CD8-positive, alpha-beta memory T cell (primary cell): Measurements from ENCODE around the gene TNFSF9. TPM values are rescaled to one million over a fixed set of nuclear protein-coding genes. Genes with fewer than 3 reads are reported as not detected.

Source experiments
- CTCF ChIA-PET: fragments of 350-600 bp; sonication (Branson Sonifier 250); formaldehyde crosslinking; loops from one replicate; lab custom pipeline; 2021; ENCODE audit warnings: antibody characterized with exemption; lab: Charles Lee
- POLR2A ChIA-PET: fragments of 350-600 bp; sonication (Branson Sonifier 250); formaldehyde crosslinking; loops from one replicate; lab custom pipeline; 2021; ENCODE audit warnings: antibody characterized with exemption; lab: Charles Lee
- DNase-seq, 5 donors: peaks; one replicate each; pipeline versions ENCODE4 v3.0.0 to v3.0.0-alpha.2; 2020 to 2022; ENCODE audit warnings: mixed read lengths in 1 of 5
- H3K27ac ChIP-seq: one replicate; pipeline ENCODE4 v1.7.0; 2013; ENCODE audit warnings: low read depth, mild to moderate bottlenecking, low read length, moderate library complexity
- H3K27me3 ChIP-seq: 2 replicates; pipeline ENCODE4 v1.7.0; 2013; ENCODE audit warnings: low read length, mild to moderate bottlenecking; ENCODE audit not compliant: insufficient read depth, poor library complexity, severe bottlenecking
- H3K36me3 ChIP-seq: 2 replicates; pipeline ENCODE4 v1.7.0; 2013; ENCODE audit warnings: mild to moderate bottlenecking, low read length, moderate library complexity; ENCODE audit not compliant: insufficient read depth
- H3K4me1 ChIP-seq: 2 replicates; pipeline ENCODE4 v1.7.0; 2013; ENCODE audit warnings: mild to moderate bottlenecking, low read length, moderate library complexity; ENCODE audit not compliant: insufficient read depth
- H3K4me3 ChIP-seq: 2 replicates; pipeline ENCODE4 v1.7.0; 2013; ENCODE audit warnings: mild to moderate bottlenecking, low read length
- H3K9me3 ChIP-seq: 2 replicates; pipeline ENCODE4 v1.7.0; 2013; ENCODE audit warnings: mild to moderate bottlenecking, low read length
- H3K27ac Mint-ChIP-seq, 8 donors: one replicate each; pipeline ENCODE4 v1.8.0; 2020 to 2021; ENCODE audit warnings: mixed read lengths in 8 of 8, mild to moderate bottlenecking in 6 of 8, inconsistent platforms in 3 of 8, moderate library complexity in 3 of 8
- H3K27me3 Mint-ChIP-seq, 2 donors: one replicate each; pipeline ENCODE4 v1.8.0; 2020 to 2021; ENCODE audit warnings: mixed read lengths in 2 of 2, mild to moderate bottlenecking in 1 of 2, moderate library complexity in 1 of 2
- H3K36me3 Mint-ChIP-seq, 3 donors: one replicate each; pipeline ENCODE4 v1.8.0; 2020 to 2021; ENCODE audit warnings: mixed read lengths in 3 of 3, inconsistent platforms in 1 of 3, mild to moderate bottlenecking in 1 of 3
- H3K4me1 Mint-ChIP-seq, 3 donors: one replicate each; pipeline ENCODE4 v1.8.0; 2020 to 2021; ENCODE audit warnings: mixed read lengths in 3 of 3, inconsistent platforms in 1 of 3, mild to moderate bottlenecking in 1 of 3
- H3K4me3 Mint-ChIP-seq, 7 donors: one replicate each; pipeline ENCODE4 v1.8.0; 2020 to 2021; ENCODE audit warnings: mixed read lengths in 7 of 7, mild to moderate bottlenecking in 6 of 7, moderate library complexity in 4 of 7, inconsistent platforms in 2 of 7
- H3K9me3 Mint-ChIP-seq, 5 donors: one replicate each; pipeline ENCODE4 v1.8.0; 2020 to 2022; ENCODE audit warnings: mixed read lengths in 5 of 5, mild to moderate bottlenecking in 3 of 5, moderate library complexity in 2 of 5, inconsistent platforms in 1 of 5
- polyA plus RNA-seq: library from polyadenylated mRNA; unstranded; fragments of 300-500 nt; fragmentation: Illumina TruSeq; gene quantifications from one replicate; pipeline ENCODE4 v1.2.3, GENCODE V29; 2021
- total RNA-seq, 2 experiments: library from RNA; stranded (reverse); gene quantifications; one replicate each; pipeline ENCODE4 v1.2.3, GENCODE V29; 2021

The TNFSF9 gene
- total and polyA plus RNA-seq, 3 experiments from 2014 or later, result 4.5 to 12.1 (median 11.3) TPM

- no peaks in the 10 kb centered on the region for H3K9me3 ChIP-seq
- no peak overlapping the region for H3K27ac ChIP-seq
- H3K36me3 ChIP-seq, result no peaks in the 10 kb centered on the region
- Mint-ChIP-seq H3K9me3 (peaks cover 0 to 11% (median 8%) of the 10 kb centered on the region in 5 donors), H3K4me3 (no peak overlapping the region), H3K4me1 (no peaks in the 10 kb centered on the region), H3K27me3 (peaks cover 14 to 42% of the 10 kb centered on the region in 2 donors), H3K27ac (peak overlapping the region in 1 of 8 donors; percentile 22), H3K36me3 (peaks cover 0 to 16% (median 1%) of the 10 kb centered on the region in 3 donors)
- peaks cover 9% of the 10 kb centered on the region for H3K27me3 ChIP-seq
- H3K4me3 ChIP-seq, result no peak overlapping the region
- POLR2A ChIA-PET, result no interaction called here
- no peaks in the 10 kb centered on the region for H3K4me1 ChIP-seq
- CTCF ChIA-PET, result interaction anchor here (2.3 kb wide), 1 partner anchor 16 kb away, joined by 4 read pairs; no protein-coding TSS in a partner anchor
- DNase-seq, result no peak
Measured at GRCh38 chr19:6568010-6568526, 37.2 kb downstream of the TNFSF9 start.

GRCh38 chr19:6568816-6569215, 38.0 kb downstream of the TNFSF9 start:
- Histone ChIP-seq H3K27me3 (peaks cover 9% of the 10 kb centered on the region), H3K4me1 (no peaks in the 10 kb centered on the region), H3K27ac (no peak overlapping the region), H3K4me3 (no peak overlapping the region), H3K36me3 (no peaks in the 10 kb centered on the region), H3K9me3 (no peaks in the 10 kb centered on the region)
- Mint-ChIP-seq H3K27ac (no peak overlapping the region), H3K36me3 (peaks cover 0 to 16% (median 1%) of the 10 kb centered on the region in 3 donors), H3K9me3 (peaks cover 0 to 11% (median 8%) of the 10 kb centered on the region in 5 donors), H3K4me1 (no peaks in the 10 kb centered on the region), H3K4me3 (no peak overlapping the region), H3K27me3 (peaks cover 14 to 41% of the 10 kb centered on the region in 2 donors)
- ChIA-PET CTCF (interaction anchor here (2.3 kb wide), 1 partner anchor 17 kb away, joined by 4 read pairs; no protein-coding TSS in a partner anchor), POLR2A (no interaction called here)
- no peak for DNase-seq

GRCh38 chr19:6570764-6571163, 39.9 kb downstream of the TNFSF9 start:
- POLR2A ChIA-PET, result no interaction called here
- DNase-seq, result no peak
- no peak overlapping the region for H3K27ac ChIP-seq
- no peak overlapping the region for H3K4me3 ChIP-seq
- H3K27me3 ChIP-seq, result peaks cover 9% of the 10 kb centered on the region
- no peak overlapping the region for H3K4me3 Mint-ChIP-seq
- peaks cover 13 to 32% of the 10 kb centered on the region in 2 donors for H3K27me3 Mint-ChIP-seq
- H3K9me3 ChIP-seq, result no peaks in the 10 kb centered on the region
- no peaks in the 10 kb centered on the region for H3K4me1 Mint-ChIP-seq
- peaks cover 0 to 6% (median 0%) of the 10 kb centered on the region in 5 donors for H3K9me3 Mint-ChIP-seq
- H3K36me3 ChIP-seq, result no peaks in the 10 kb centered on the region
- H3K4me1 ChIP-seq, result no peaks in the 10 kb centered on the region
- CTCF ChIA-PET, result interaction anchor here (1.2 kb wide), 1 partner anchor 19 kb away, joined by 4 read pairs; no protein-coding TSS in a partner anchor
- H3K36me3 Mint-ChIP-seq, result peaks cover 0 to 9% (median 1%) of the 10 kb centered on the region in 3 donors
- no peak overlapping the region for H3K27ac Mint-ChIP-seq

DNA sequence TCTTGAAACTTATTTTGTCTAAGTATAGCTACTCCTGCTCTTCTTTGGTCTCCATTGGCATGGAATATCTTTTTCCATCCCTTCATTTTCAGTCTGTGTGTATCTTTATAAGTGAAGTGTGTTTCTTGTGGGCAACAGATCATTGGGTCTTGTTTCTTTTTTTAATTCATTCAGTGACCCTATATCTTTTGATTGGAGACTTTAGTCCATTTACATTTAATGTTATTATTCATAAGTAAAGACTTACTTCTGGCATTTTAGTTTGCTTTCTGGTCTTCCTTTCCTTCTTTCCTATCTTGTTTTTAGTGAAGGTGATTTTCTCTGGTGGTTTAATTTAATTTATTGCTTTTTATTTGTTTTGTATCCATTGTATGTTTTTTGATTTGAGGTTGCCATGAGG, 40.3 kb downstream of the TNFSF9 start:
- CTCF ChIA-PET, result interaction anchor here (1.2 kb wide), 1 partner anchor 19 kb away, joined by 4 read pairs; no protein-coding TSS in a partner anchor
- no peaks in the 10 kb centered on the region for H3K4me1 ChIP-seq
- H3K9me3 ChIP-seq, result no peaks in the 10 kb centered on the region
- peaks cover 9% of the 10 kb centered on the region for H3K27me3 ChIP-seq
- POLR2A ChIA-PET, result no interaction called here
- Mint-ChIP-seq H3K4me1 (no peaks in the 10 kb centered on the region), H3K27me3 (peaks cover 12 to 32% of the 10 kb centered on the region in 2 donors), H3K4me3 (no peak overlapping the region), H3K9me3 (peaks cover 0 to 6% (median 0%) of the 10 kb centered on the region in 5 donors), H3K27ac (no peak overlapping the region), H3K36me3 (peaks cover 0 to 9% (median 1%) of the 10 kb centered on the region in 3 donors)
- no peak overlapping the region for H3K27ac ChIP-seq
- DNase-seq, result no peak
- no peaks in the 10 kb centered on the region for H3K36me3 ChIP-seq
- H3K4me3 ChIP-seq, result no peak overlapping the region

DNA sequence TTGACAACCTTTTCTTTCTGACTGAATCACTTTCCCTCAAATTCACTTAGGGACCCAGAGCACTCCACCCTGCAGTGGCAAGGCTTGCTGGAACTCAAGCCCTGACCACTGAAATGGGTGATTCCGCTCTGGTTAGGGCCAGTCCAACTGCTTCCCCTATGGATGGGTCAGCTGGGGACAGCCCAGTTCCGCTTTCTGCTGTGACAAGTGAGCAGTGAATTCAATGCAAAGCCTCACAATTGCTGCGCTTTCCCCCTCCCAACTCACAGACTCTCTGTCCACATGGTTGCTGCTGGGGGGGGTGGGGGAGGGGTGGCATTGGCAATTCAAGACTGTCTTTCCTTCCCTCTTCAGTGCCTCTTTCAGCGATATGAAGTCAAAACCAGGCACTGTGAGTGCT, 41.4 kb downstream of the TNFSF9 start:
- peaks cover 3% of the 10 kb centered on the region for H3K4me1 ChIP-seq
- DNase-seq, result no peak
- ChIA-PET CTCF (no interaction called here), POLR2A (no interaction called here)
- H3K4me3 Mint-ChIP-seq, result no peak overlapping the region
- no peaks in the 10 kb centered on the region for H3K9me3 ChIP-seq
- H3K27ac Mint-ChIP-seq, result no peak overlapping the region
- H3K4me3 ChIP-seq, result no peak overlapping the region
- H3K27me3 ChIP-seq, result peaks cover 9% of the 10 kb centered on the region
- no peaks in the 10 kb centered on the region for H3K36me3 ChIP-seq
- no peaks in the 10 kb centered on the region for H3K4me1 Mint-ChIP-seq
- H3K27me3 Mint-ChIP-seq, result peaks cover 12 to 28% of the 10 kb centered on the region in 2 donors
- peak overlapping the region; percentile 31 for H3K27ac ChIP-seq
- peaks cover 0 to 6% (median 0%) of the 10 kb centered on the region in 5 donors for H3K9me3 Mint-ChIP-seq
- H3K36me3 Mint-ChIP-seq, result peaks cover 0 to 9% (median 1%) of the 10 kb centered on the region in 3 donors

DNA sequence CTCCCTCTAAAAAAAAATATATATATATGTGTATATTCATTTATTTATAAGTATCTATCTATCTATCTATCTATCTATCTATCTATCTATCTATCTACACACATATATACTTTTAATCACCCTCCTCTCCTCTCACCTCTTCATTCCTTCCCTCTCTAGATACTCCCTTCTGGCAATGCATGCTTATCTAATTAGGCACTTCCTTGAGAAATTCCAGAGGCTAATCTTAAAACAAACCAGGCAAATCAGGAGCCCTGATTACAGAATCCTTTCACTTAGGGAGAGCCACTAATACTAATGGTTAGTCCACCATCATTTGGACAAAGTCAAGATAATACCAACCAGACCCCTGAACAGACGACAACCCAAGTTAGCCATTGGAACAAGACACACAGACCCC, 42.5 kb downstream of the TNFSF9 start:
- H3K9me3 Mint-ChIP-seq, result peaks cover 0 to 6% (median 0%) of the 10 kb centered on the region in 5 donors
- H3K27ac Mint-ChIP-seq, result no peak overlapping the region
- peaks cover 0 to 9% (median 1%) of the 10 kb centered on the region in 3 donors for H3K36me3 Mint-ChIP-seq
- H3K9me3 ChIP-seq, result no peaks in the 10 kb centered on the region
- peaks cover 0 to 3% (median 0%) of the 10 kb centered on the region in 3 donors for H3K4me1 Mint-ChIP-seq
- CTCF ChIA-PET, result no interaction called here
- no peak overlapping the region for H3K4me3 Mint-ChIP-seq
- no peak overlapping the region for H3K27ac ChIP-seq
- no peak for DNase-seq
- POLR2A ChIA-PET, result no interaction called here
- H3K27me3 Mint-ChIP-seq, result peaks cover 12 to 24% of the 10 kb centered on the region in 2 donors
- no peak overlapping the region for H3K4me3 ChIP-seq
- H3K36me3 ChIP-seq, result no peaks in the 10 kb centered on the region
- peaks cover 9% of the 10 kb centered on the region for H3K27me3 ChIP-seq
- peaks cover 7% of the 10 kb centered on the region for H3K4me1 ChIP-seq

- ChIA-PET POLR2A (no interaction called here), CTCF (no interaction called here)
- H3K36me3 Mint-ChIP-seq, result peaks cover 0 to 3% (median 0%) of the 10 kb centered on the region in 3 donors
- no peak for DNase-seq
- peak overlapping the region; percentile 57 for H3K27ac ChIP-seq
- H3K27me3 Mint-ChIP-seq, result peaks cover 4 to 7% of the 10 kb centered on the region in 2 donors
- H3K9me3 Mint-ChIP-seq, result no peaks in the 10 kb centered on the region
- H3K9me3 ChIP-seq, result no peaks in the 10 kb centered on the region
- peaks cover 0 to 3% (median 0%) of the 10 kb centered on the region in 3 donors for H3K4me1 Mint-ChIP-seq
- no peak overlapping the region for H3K4me3 Mint-ChIP-seq
- H3K4me3 ChIP-seq, result no peak overlapping the region
- H3K36me3 ChIP-seq, result no peaks in the 10 kb centered on the region
- H3K4me1 ChIP-seq, result peaks cover 7% of the 10 kb centered on the region
- peaks cover 7% of the 10 kb centered on the region for H3K27me3 ChIP-seq
- no peak overlapping the region for H3K27ac Mint-ChIP-seq
Measured at GRCh38 chr19:6576869-6577475, 46.1 kb downstream of the TNFSF9 start.

DNA sequence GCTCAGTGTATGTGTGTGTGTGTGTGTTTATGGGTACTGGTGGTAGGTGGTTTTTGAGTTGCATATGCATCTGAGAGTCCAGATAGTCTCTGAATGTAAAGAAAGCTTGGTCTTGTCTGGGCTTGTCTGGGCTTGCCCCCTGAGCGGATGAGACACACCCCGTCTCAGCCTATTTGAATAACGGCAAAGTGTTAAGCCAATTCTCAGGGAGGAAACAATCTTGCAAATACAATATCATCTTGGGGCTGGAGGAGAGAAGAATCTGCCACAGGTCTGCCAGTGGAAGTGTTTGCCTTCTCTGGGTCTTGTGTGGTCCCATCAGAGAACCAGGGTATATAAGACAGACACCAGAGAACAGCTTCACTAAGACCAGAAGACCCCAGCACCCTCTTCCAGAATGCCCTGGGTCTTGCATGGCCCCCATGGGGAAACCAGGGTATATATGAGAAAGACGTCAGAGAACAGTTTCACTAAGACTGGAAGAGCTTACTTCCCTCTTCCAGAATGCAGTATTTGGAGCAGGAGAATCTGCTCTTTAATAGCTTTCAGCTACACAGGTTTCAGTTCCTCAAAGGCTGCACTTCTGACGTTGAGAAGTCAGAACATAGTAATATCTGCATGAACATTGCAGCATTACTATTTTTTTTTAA, 46.8 kb downstream of the TNFSF9 start:
- Histone ChIP-seq H3K27ac (peak overlapping the region; percentile 57), H3K9me3 (no peaks in the 10 kb centered on the region), H3K4me3 (no peak overlapping the region), H3K36me3 (no peaks in the 10 kb centered on the region), H3K4me1 (peaks cover 7% of the 10 kb centered on the region), H3K27me3 (peaks cover under 1% of the 10 kb centered on the region)
- POLR2A ChIA-PET, result no interaction called here
- no peaks in the 10 kb centered on the region for H3K9me3 Mint-ChIP-seq
- DNase-seq, result no peak
- H3K4me1 Mint-ChIP-seq, result peaks cover 0 to 3% (median 0%) of the 10 kb centered on the region in 3 donors
- peaks cover under 1 to 2% of the 10 kb centered on the region in 2 donors for H3K27me3 Mint-ChIP-seq
- no peak overlapping the region for H3K4me3 Mint-ChIP-seq
- CTCF ChIA-PET, result no interaction called here
- peak overlapping the region in 2 of 8 donors; percentile 30 to 89 for H3K27ac Mint-ChIP-seq
- H3K36me3 Mint-ChIP-seq, result no peaks in the 10 kb centered on the region
